Dermis microvascular lymphatic vessel endothelial cell (primary cell): ENCODE results near the gene BDP1. TPM values are rescaled to one million over a fixed set of nuclear protein-coding genes. Genes with fewer than 3 reads are reported as not detected.
"Not testable (repeated sequence)": the region's sequence is repeated elsewhere in the genome, so short reads cannot be mapped to it uniquely, and the experiment has no call there.

Experiments used
- DNase-seq, 2 donors: peaks; one replicate each; pipeline versions ENCODE4 v3.0.0 to v3.0.0-alpha.2; 2010; ENCODE audit warnings: low read depth in 2 of 2
- total RNA-seq: library from RNA; depleted of rRNA; stranded (reverse); fragments of >200 nt; gene quantifications from 2 replicates; pipeline ENCODE4 v1.2.1, GENCODE V29; 2014

The BDP1 gene
- total RNA-seq, 1 donor from 2014 or later = 16.0 TPM

- DNase-seq = not testable (repeated sequence)
Measured at GRCh38 chr5:71571811-71572210, 116.4 kb downstream of the BDP1 start.

DNA sequence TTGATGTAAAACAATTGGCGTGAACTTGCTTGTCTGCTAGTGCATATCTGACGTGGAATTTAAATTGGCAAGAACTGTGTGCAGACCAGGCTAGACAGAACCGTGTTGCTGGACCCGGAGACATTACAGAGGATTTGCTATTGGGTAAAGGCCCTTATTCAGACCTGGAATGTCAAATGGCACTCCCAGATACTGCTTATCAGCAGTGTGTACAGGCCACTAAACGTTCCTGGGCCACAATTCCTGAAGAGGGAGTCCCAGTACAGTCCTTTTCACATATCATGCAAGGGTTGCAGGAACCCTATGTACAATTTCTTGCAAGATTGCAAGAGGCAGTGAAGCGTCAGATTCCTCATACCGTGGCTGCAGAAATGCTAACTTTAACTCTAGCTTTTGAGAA is 118.1 kb downstream of the BDP1 start:
- no peak for DNase-seq

DNA sequence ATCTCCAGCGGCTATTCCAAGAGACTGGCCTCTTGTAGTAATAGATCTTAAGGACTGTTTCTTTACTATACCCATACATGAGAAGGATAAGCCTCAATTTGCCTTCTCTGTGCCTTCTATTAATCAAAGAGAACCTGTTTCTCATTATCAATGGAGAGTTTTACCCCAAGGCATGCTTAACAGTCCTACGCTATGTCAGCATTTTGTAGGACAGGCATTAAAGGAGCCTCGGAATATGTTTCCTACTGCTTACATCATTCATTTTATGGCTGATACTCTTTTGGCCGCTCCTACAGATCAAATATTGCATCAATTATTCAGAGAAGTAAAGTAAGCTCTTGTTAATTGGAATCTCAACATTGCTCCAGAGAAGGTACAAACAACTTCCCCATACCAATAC is 120.1 kb downstream of the BDP1 start:
- not testable (repeated sequence) for DNase-seq

DNA sequence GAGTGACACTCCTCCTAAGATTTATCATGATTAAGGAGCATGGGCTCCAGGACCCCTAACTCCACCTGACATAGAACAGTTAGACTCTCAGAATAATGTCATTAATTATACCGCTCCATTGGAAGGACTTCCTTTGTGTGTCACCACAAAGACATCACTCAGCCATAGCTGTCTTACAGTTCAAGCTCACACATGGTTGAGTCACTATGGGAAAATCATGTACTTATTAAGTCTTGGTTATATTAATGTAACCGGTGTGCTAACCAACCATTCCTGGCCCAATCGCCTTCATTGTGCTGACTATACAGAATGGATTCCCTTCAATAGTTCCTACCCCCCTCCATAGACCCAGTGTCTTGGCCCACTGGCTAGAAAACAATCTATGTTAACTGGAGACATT is 120.8 kb downstream of the BDP1 start:
- no peak for DNase-seq

GRCh38 chr5:71577839-71578238 is 122.4 kb downstream of the BDP1 start:
- not testable (repeated sequence) for DNase-seq

GRCh38 chr5:71582945-71583584 is 127.6 kb downstream of the BDP1 start:
- DNase-seq = no peak

GRCh38 chr5:71586052-71586940 is 130.8 kb downstream of the BDP1 start:
- DNase-seq = peak; percentile 22 to 37

GRCh38 chr5:71586941-71587765 is 131.7 kb downstream of the BDP1 start, which contains the start of gene MCCC2:
Gene MCCC2 (plus strand): TSS chr5:71587340. CDS start chr5:71587426, 86 bp downstream.
- peak; percentile 85 to 97 for DNase-seq

DNA sequence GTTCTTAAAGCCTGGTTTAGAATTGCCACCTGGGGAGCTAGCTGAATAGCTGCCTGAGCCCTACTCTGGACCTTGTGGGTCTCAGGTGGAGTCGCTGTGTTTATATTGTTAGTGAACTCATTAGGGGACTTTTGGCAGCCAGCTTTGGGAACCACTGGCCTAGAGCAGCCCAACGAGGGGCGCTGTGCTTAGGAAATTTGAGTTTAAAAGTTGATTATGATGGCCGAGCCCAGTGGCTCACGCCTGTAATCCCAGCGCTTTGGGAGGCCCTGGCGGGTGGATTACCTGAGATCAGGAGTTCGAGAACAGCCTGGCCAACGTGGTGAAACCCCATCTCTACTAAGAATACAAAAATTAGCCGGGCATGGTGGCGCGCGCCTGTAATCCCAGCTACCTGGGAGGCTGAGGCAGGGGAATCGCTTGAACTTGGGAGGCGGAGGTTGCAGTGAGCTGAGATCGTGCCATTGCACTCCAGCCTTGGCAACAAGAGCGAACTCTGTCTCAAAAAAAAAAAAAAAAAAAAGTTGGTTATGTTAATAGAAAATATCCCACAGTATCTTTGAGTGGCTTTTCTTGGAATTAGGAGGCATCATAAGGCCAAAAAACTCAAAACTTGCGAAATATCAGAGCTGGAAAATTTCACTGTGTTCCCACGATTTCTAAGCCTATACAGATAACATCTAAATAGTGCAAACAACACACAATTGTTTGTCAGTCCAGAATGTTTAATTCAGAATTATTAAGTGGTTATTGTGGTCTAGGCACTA is 132.5 kb downstream of the BDP1 start:
- DNase-seq = no peak

DNA sequence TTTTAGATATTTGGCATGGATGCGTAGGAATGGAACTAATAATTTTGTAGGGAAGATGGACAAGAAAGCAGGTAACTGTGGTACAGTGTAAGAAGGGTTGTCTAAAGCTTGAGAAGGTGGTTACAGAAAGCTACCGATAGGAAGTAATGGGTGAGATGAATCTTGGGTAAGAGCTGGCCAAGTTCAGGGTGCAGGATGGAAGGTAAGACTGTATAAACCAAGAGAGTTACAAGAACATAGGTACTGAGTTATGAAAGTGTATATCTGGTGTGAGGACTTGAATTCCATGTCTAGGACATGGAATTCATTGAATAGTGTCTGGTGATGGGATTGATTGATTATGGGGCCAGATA is 133.1 kb downstream of the BDP1 start:
- no peak for DNase-seq

GRCh38 chr5:71589903-71590302 is 134.5 kb downstream of the BDP1 start:
- no peak for DNase-seq

DNA sequence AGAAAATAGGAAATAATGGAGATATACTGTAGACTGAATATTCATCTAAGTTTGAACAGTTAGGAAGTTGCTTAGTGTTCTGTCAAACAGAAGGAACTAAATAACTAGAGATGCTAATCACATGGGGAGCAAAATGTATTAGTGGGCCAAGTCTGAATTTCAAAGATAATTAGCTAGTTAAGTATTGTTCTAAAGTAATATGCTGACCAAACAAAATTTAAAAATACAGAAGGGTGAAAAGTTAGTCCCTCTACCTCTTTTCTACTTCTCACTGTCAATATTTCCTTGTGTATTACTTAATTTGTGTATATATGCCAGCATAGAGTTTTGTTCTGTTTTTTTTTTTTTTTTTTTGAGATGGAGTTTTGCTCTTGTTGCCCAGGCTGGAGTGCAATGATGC is 135.6 kb downstream of the BDP1 start:
- DNase-seq = no peak

DNA sequence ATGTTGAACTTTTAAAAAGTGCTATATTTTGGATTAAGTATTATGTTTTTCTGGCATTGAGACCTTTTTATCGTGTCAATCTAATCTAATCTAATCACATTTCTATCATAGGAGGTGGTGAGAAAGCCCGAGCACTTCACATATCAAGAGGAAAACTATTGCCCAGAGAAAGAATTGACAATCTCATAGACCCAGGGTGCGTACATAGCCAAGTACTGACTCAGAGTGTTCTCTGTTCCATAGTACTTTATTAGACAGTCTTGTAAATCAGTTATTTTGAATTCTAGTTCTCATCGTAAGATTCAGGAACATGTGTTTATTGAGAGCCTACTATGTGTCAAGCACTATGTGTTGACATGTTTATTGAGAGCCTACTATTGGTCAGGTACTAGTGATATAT is 140.7 kb downstream of the BDP1 start:
- DNase-seq = no peak

DNA sequence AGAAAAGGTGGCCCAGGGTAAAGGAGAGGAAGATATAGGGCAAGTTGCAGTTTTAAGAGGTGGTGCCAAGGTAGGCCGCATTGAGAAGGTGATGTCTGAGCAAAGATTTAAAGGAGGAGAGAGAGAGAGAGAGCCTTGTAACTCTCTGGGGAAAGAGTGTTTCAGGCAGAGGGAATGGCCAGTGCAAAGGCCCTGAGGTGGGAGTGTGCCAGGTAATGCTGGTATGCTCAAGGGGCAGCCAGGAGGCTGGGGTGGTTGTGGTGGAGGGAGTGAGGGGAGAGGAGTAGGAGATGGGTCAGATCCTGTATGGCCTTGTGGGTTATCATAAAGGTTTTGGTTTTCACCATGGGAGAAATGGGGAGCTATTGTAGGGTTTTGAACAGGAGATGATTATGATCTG is 141.6 kb downstream of the BDP1 start:
- DNase-seq = no peak

- peak in 1 of 2 donors; percentile 26 for DNase-seq
Measured at GRCh38 chr5:71600783-71601182, 145.3 kb downstream of the BDP1 start.

- peak; percentile 83 to 99 for DNase-seq
Measured at GRCh38 chr5:71601222-71602026, 146.0 kb downstream of the BDP1 start.

DNA sequence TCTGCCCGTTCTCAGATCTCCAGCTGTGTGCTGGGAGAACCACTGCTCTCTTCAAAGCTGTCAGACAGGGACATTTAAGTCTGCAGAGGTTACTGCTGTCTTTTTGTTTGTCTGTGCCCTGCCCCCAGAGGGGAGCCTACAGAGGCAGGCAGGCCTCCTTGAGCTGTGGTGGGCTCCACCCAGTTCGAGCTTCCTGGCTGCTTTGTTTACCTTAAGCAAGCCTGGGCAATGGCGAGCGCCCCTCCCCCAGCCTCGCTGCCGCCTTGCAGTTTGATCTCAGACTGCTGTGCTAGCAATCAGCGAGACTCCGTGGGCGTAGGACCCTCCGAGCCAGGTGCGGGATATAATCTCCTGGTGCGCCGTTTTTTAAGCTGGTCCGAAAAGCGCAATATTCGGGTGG is 154.5 kb downstream of the BDP1 start:
- not testable (repeated sequence) for DNase-seq

DNA sequence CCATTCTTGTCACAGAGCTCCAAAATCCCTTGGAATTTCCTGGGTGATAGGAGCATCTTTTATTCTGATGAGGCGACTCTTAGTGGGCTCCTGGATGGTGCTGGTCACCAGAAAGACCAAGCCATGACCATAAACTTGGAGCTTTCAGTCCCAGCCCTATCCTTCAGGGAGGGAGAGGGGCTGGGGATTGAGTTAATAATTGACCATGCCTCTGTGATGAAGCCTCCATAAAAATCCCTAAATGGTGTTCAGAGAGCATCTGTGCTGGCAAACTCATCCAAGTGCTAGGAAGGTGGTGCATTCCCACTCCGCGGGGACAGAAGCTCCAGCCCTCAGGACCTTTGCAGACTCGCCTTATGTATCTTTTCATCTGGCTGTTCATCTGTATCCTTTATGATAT is 160.4 kb downstream of the BDP1 start:
- no peak for DNase-seq
